NCI-H2196 treated with DMSO at 0.1 percent for 48 hours (cell line): ENCODE results near the gene TANGO2.

ENCODE experiments used
- DNase-seq: peaks from one replicate; lab custom pipeline; 2025; ENCODE audit not compliant: unreplicated experiment; lab: John Stamatoyannopoulos, UW

Gene TANGO2

DNA sequence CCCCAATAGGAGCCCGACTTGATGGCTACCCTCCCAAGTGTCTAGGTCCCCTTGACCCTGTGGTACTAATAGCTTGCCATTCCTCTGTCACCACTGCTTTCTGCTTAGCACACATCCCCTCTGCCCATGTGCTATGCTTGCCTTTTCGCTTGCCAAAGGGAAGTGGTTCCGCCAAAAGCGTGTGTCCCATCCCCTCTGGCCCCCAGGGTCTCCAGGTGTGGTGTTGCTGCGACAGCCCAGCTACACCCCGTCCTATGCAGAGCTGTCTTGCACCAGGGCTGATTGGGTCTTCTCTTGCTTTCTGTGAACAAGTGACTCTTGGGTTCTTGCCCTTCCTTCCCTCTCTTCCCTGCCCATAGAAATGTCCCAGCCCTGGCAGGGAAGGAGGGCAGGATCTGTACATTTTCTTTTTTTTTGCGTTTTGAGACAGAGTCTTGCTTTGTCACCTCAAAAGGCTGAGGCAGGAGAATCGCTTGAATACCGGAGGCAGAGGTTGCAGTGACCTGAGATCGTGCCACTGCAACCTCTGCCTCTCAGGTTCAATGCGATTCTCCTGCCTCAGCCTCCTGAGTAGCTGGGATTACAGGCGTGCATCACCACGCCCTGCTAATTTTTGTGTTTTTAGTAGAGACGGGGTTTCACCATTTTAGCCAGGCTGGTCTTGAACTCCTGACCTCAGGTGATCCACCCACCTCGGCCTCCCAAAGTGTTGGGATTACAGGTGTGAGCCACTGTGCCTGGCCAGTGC, 3.9 kb downstream of the TANGO2 start:
- no peak for DNase-seq

DNA sequence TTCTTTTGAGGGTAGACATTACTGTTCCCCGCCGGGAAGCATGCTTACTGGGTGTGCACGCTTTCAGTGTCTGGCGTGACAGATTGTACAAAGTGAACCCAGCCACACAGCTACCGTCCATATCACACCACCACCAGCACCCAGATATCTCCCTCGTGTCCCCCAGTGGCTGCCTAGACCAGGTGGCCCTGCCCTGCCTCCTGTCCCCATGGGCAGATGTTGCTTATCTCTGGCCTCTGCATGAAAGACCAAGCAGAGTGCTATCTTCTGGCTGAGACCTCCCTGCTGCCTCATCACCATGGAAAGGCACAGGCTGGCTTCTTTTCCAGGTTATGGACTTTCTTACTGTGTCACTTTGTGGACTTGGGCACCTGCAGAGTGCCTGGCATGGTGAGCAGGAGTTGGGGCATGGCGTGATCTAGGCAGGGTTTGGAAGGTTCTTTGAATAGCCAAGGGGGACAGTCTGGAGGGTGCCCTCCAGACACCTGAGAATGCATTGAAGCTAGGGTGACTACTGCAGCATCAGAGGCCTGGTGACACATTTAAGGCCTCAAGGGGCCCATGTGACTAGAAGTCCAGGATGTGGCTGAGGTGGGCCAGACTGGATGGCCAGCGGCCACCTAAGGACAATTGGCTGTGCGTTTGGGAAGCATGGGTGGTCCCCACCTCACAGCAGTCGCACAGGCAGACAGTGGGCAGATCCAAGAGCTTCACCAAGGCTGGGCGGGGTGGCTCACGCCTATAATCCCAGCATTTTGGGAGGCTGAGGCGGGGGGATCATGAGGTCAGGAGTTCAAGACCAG, 4.7 kb downstream of the TANGO2 start:
- no peak for DNase-seq

DNA sequence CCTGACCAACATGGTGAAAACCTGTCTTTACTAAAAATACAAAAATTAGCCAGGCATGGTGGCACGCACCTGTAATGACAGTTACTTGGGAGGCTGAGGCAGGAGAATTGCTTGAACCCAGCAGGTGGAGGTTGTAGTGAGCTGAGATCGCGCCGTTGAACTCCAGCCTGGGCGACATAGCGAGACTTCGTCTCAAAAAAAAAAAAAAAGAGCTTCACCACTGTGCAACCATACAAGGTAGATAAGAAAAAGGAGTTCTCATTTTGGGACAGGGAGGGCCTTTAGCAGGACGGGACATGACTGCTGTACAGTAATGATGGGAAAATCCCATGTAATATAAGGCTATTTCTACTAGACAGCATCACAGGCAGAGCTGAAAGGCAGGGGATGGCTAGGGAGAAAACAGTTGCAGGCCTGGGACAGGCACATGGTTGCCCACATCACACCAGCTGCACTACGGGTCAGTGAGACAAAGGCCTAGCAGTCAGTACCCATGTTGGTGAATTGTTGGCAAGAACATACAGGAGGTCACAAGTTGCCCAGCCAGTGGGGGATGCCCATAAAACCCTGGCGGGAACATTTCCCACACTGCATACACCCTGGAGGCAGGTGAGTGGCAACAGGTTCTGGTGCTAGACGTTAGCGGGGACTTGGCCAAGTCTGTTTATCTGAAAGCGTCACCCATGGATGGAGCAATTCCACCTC, 5.4 kb downstream of the TANGO2 start:
- DNase-seq = no peak

DNA sequence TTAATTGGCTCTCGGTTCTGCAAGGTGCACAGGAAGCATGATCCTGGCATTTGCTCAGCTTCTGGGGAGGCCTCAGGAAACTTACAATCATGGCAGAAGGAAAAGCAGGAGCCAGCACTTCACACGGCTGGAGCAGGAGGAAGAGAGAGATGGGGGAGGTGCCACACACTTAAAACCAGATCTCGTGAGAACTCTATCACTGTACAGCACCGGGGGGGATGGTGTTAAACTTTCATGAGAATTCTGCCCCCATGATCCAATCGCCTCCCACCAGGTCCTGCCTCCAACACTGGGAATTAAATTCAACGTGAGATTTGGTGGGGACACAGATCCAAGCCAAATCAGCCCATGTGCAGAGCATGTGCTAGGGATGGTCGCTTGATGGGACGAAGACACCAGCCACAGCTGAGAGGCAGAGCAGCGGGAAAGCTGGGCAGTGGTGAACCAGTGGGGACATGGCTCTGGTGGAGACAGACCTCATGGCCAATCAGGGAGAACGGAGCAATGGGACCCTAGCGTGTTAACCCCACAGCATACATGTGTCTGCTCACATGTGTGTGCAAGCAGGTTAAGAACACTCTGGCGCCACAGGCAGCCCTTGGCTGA, 6.2 kb downstream of the TANGO2 start:
- DNase-seq = no peak

DNA sequence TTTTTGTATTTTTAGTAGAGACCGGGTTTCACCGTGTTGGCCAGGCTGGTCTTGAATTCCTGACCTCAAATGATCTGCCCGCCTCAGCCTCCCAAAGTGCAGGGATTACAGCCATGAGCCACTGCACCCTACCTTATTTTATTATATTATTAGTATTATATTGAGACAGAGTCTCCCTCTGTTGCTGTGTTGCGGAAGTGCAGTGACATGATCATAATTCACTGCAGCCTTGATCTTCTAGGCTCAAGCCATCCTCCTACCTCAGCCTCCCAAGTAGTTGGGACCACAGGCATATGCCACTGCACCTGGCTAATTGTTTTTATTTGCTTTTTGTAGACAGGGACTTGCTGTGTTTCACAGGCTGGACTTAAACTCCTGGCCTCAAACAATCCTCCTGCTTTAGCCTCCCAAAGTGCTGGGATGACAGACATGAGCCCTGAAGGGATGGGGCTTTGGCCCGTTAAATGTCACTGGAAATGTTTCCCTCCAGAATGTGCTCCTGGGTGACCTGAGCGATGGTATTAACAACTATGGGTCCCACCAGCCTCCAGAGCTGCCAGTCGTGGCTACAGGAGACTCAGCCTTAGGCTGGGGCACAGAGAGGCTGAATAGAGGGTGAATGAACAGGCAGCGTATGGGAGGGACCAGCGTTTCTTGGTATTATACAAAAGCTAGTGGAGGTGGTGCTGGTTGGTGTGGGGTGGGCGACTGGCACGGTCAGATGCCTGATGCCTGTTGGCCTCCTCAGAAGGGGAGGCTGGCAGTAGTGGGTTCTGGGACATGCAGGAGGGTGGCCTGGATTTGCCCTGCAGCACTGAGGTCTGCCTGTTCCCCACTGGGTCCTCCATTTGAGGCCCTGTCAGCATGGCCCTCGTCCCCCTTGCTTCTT, 7.3 kb downstream of the TANGO2 start:
- no peak for DNase-seq

DNA sequence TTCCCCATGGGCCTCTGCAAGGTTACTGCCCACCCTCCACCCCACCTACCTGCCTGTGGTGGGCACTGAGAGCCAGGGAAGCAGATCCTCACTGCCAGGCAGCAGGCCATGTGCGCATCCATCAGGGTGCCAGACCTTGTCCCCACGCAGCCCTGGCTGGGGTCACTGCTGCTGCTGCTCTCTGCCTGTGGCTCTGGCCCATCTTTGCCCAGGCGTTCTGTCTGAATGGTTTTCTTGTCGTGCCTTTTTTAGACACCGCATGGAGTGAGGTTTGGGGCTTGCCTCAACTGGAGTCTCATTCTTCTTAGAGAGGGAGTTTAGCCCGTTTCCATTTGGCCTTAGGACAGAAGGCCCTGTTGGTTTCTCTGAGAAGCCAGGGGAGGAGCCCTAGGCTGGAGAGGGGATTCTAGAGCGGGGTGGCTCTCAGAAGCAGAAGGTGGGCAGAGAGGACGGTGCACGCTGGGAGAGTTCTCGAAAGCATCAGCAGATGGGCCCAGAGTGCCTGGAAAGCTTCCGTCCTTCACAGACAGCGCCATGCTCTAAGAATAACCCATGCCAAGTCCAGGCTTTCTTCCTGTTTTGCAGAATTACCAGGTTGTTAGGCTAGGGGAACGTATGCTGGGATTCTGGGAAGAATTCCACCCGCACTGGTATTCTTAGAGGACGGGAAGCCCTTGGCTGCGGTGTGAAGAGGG, 8.1 kb downstream of the TANGO2 start:
- DNase-seq = no peak

DNA sequence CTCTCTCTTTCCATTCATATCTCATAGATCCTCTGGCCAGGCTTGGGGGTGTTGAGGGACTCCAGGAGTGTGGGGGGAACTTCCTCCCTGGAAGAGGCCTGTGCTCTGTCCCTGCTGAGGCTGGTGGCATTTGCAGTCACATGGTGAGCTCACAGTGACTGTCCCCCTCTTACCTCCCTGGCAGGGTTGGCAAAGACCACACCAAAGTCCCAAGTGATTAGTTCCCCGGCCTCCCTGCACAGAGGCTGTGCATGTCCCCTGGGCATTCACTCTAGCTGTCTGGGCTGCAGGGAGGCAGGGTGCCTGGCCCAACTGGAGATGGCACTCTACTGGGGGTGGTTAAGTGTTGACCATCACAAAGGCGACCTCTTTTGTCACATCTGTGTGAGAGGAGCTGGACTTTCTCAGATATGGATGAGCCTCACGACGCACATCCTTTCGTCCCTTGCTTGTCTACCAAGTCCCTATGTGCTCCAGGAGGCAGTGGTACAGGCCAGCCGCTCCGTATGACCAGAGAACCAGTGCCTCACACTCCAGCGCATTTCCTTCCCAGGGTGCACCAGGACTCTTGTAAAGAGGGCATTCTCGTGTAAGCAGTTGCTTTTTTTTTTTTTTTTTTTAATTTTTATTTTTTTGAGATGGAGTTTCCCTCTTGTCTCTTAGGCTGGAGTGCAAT, 8.8 kb downstream of the TANGO2 start:
- no peak for DNase-seq

DNA sequence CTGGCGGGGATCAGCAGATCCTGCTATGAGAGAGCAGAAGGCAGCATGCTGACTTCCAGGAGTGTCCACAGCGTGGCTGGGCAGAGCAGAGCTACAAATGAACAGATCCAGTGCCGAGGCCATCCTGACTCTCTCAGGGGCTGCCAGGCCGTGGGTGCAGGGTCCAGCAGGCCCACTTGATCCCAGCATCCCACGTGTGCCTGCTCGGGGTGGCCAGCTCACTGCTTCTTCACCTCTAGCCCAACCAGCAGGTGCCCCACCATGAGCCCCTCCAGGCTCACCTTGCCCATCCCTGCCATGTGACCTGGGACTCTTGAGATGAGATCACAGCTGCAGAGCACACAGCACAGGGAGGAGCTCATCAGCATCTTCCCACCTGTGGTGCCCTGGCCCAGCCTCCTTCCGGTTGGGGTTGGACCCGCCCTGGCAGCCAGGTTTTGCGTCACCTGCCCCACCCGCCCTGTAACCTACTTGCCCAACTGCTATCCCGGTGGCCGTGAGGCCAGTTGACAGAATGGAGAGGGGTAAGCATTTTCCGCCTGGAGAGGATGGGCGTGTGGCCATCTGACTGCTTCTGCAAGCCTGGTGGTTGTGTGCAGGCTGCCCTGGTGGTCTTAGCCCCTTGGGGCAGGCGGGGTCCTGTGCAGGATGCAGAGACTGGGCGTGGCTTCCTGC, 11.0 kb downstream of the TANGO2 start:
- no peak for DNase-seq

DNA sequence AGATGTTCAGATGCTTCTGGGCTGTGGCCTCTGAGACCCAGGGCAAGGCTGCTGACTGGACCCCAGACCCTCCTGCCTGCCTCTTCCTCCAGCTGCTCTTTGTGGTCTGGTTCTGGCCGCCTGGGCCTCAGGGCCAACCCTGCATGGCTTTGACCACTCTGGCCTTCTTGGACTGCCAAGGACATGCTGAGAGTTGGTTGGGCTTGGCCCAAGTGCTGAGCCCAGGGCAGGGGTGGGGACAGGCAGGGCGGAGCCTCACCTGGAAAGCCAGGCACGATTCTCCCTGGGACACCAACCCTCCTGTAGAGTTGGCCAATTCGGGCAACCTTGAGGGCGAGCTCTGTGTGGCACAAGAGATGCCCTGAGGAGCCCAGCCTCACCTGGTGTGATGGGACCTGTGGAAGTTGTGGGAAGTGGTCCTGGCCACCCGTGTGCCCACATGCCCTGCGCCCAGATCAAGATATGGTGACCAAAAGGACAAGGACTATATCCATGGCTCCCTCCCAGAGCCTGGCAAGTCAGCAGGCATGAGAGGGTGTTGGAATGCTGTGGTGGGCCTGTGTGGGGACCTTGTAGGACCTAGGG, 11.6 kb downstream of the TANGO2 start:
- DNase-seq = no peak

DNA sequence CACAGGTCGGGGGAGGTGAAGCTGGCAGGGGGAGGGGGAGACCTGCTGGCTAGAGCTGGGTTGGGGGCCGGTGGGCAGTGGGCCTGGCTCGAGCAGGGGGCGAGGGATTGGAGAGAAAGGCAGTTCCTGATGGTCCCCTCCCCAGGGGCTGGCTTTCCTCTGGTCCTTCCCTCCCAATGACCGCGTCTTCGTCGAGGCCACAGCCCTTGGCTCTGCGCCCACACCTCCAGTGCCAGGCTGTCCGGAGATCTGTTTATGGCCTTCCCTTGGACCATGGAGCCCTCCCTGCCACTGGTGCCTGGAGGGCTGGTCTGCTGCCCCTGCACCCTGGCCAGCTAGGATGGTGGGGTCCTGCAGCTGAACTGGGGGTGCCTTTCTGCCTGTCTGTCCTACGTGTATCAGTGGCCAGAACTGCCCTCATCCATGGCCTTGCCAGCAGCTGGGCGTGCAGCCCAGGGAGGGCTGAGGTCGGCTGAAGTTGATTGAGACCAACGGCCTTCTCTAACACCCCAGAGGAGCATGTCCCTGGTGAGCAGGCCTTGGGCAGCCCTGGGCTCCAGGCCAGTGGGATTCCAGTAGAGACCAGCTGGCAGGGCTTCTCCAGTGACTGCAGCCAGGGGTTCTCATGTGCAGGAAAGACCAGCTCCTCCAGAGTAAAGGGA, 12.3 kb downstream of the TANGO2 start:
- no peak for DNase-seq

DNA sequence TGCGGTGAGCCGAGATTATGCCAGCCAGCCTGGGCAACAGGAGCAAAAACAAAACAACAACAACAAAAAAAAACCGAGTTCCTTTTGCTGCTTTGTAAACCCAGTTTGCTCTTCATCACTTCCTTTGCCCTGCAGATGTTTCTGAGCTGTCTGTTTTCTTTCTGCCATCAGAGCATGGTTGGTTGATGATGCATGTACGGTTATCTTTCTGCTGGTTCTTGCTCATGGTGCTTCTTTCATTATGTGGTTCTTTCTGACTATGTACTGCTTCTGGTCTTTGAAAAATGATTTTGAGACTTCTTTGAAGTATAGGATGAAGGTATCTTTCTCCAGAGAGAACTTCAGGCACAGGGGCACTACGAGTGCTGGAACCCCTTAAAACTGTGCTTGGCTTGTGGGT, 13.2 kb downstream of the TANGO2 start:
- DNase-seq = no peak

DNA sequence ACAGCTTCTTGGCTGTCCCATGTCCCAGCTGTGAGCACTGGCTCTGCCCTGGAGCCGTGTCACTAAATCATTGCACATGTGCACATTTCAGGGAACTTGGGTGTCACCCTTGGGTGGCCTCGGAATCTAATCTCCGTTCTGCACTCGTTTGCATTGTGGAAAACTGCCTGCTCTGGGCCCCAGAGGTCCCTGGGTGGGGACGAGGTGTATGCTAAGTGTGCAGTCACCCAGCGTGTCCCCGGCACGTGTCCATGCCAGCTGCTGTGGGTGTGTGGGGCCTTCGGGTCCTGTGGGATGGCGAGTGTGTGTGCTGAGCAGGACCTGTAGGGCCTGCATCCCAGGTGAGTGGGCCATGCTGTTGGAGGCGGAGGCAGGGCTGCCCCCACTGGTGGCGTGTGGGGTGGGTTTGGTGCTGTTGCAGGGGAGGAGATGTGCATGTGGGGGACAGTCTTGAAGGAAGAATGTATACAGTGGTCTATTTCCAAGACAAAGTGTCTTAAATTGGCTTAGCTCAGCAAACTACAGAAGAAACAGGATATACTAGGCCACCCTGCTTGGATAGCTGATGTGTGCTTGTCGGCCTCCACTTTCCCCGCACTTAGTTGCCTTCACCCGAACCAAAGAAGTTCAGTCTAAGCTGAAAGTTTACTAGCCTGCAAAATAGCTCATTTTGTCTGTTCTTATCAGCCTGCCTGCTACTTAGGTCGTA, 14.6 kb downstream of the TANGO2 start:
- no peak for DNase-seq

DNA sequence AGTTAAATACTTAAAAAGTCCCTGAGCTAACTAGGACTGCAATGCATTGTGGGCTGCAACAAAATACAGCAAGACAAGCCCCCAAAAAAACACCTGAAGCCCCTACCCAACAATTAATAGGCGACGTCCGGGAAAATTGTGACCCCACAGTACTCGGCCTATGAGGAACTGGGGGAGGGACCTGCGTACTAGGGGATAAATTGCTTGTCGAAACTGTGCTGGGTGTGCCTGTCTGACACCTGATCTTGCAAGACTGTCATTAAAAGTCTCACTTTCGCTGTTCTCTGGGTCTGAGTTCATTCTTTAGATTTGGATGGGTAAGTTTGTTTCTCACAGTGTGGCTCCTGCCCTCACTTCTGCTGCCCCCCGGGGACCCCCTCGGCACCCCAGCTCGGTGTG, 15.2 kb downstream of the TANGO2 start:
- DNase-seq = no peak

DNA sequence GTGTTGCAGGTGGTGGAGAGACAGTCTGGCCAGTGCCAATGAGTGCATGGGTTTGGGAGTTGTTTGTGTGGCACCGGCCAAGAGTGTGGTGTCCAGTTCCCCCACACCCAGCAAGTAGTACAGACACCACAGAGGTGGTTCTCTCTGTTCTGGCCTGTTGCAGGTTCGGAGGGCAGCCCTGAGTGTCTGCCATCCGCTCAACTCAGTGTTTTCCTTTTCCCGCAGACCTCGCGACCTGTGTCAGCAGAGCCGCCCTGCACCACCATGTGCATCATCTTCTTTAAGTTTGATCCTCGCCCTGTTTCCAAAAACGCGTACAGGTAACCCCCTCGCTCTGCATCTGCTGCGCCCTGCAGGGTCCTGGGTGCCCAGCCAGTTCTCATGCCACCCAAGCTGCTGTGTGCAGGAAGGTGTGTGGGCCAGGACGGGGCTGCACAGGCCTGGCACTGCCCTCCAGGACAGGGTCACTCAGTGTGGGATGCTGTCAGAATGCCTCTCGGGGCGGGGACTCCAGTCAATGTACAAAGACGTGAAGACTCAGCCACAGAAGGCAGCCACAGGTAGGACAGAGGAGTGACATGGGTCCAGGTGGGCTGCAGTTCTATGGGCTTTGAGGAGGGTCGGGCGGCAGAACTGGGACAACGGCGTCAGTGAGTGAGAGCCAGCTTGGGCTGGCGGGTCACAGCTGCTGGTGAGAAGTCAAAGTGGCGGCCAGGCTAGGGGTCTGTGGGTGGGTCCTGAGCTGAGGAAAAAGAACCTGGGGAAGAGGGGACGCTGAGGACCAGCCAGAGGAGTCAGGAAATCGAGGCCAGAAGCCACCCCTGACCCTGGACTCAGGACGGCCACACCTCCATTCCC, 15.9 kb downstream of the TANGO2 start:
- no peak for DNase-seq

DNA sequence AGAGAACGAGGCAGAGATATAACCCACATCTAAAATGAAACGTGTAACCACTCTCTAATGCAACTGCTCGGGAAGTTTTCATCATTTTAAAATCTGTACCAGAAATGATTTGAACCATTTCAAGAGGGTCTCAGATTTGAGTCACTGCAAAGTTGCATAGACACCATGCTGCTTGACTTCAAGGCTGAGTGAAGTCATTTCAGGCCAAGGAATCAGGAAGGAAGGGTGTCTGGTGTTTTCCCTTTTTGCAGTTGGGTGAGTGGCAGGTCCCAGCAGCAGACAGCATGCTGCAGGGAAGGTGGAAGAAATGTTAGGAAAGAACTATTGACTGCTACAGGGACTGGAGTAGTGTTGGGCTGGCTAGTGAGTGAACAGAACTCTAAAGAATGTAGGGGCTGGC, 16.5 kb downstream of the TANGO2 start:
- DNase-seq = no peak

DNA sequence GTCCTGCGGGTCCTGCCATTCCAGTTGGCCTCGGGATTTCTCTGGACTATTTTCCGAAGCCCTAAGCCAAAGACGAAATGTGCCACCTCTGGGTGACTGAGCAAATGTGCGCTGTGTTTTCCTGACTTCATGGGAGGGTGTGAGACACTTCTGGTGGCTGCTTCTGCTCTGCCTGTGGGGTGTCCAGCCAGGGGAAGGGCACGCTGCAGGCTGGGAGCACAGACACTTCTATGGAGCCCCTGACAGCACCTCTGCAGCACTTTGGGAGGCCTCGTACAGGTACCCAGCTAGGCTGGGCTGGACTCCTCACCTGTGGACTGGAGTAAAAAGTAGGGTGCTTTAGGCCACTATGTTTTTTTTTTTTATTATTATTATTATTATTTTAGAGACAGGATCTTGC, 17.7 kb downstream of the TANGO2 start:
- DNase-seq = no peak
